Measurements from ENCODE around the gene PPDPF.

DNA sequence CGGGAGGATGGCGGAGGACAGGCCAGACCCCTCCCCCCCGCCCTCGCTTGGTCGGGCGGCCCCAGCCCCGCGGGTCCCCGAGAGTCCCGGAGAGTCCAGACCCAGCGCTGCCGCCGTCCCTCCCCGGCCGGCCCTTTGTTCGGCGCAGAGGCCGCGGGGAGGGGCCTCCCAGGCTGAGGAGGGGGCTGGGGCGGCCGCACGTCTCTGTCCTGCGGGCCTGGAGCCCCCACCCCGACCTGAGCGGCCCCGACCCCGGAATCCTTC, 48.9 kb upstream of the PPDPF start:
- TF ChIP-seq, protein P1, sequence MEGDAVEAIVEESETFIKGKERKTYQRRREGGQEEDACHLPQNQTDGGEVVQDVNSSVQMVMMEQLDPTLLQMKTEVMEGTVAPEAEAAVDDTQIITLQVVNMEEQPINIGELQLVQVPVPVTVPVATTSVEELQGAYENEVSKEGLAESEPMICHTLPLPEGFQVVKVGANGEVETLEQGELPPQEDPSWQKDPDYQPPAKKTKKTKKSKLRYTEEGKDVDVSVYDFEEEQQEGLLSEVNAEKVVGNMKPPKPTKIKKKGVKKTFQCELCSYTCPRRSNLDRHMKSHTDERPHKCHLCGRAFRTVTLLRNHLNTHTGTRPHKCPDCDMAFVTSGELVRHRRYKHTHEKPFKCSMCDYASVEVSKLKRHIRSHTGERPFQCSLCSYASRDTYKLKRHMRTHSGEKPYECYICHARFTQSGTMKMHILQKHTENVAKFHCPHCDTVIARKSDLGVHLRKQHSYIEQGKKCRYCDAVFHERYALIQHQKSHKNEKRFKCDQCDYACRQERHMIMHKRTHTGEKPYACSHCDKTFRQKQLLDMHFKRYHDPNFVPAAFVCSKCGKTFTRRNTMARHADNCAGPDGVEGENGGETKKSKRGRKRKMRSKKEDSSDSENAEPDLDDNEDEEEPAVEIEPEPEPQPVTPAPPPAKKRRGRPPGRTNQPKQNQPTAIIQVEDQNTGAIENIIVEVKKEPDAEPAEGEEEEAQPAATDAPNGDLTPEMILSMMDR (IDR thresholded peaks at IDR 0.05; ENCODE audit: insufficient read depth, low read length) = no peak
- TF ChIP-seq, protein P2, sequence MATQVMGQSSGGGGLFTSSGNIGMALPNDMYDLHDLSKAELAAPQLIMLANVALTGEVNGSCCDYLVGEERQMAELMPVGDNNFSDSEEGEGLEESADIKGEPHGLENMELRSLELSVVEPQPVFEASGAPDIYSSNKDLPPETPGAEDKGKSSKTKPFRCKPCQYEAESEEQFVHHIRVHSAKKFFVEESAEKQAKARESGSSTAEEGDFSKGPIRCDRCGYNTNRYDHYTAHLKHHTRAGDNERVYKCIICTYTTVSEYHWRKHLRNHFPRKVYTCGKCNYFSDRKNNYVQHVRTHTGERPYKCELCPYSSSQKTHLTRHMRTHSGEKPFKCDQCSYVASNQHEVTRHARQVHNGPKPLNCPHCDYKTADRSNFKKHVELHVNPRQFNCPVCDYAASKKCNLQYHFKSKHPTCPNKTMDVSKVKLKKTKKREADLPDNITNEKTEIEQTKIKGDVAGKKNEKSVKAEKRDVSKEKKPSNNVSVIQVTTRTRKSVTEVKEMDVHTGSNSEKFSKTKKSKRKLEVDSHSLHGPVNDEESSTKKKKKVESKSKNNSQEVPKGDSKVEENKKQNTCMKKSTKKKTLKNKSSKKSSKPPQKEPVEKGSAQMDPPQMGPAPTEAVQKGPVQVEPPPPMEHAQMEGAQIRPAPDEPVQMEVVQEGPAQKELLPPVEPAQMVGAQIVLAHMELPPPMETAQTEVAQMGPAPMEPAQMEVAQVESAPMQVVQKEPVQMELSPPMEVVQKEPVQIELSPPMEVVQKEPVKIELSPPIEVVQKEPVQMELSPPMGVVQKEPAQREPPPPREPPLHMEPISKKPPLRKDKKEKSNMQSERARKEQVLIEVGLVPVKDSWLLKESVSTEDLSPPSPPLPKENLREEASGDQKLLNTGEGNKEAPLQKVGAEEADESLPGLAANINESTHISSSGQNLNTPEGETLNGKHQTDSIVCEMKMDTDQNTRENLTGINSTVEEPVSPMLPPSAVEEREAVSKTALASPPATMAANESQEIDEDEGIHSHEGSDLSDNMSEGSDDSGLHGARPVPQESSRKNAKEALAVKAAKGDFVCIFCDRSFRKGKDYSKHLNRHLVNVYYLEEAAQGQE (IDR thresholded peaks at IDR 0.05; ENCODE audit: insufficient replicate concordance, low read depth) = no peak
- TF ChIP-seq GABPA (IDR thresholded peaks at IDR 0.05; ENCODE audit: low read depth) = no peak
- TF ChIP-seq POLR2AphosphoS5 (IDR thresholded peaks at IDR 0.05; ENCODE audit: low read depth) = no peak

Measured in HL-60 (cell line).